Measurements from ENCODE around the gene PEAK1.

GRCh38 chr15:77167406-77167805 lies 252.5 kb downstream of the PEAK1 start:
- TF ChIP-seq GATA2 (IDR thresholded peaks at IDR 0.05; ENCODE audit: low read depth, low read length) (no peak), GATA3 (IDR thresholded peaks at IDR 0.05; ENCODE audit: low read depth, low read length) (no peak)

Data from SH-SY5Y (cell line).